HL-60 (cell line): Measurements from ENCODE around the gene RPS13.
"Not testable (repeated sequence)": the region's sequence is repeated elsewhere in the genome, so short reads cannot be mapped to it uniquely, and the experiment has no call there.

ENCODE experiments used
- DNase-seq, 2 experiments: peaks; one replicate each; pipeline ENCODE4 v3.0.0-alpha.2; 2010 to 2020; ENCODE audit warnings: low read depth in 1 of 2, low spot score in 1 of 2
- H3K27ac ChIP-seq: fragments of 250-450 bp; sonication (Bioruptor Pico); replicated peaks from 2 replicates; pipeline ENCODE4 v1.5.1; 2020; ENCODE audit warnings: mild to moderate bottlenecking, moderate library complexity
- H3K27me3 ChIP-seq: fragments of 250-450 bp; sonication (Bioruptor Pico); 2 replicates; pipeline ENCODE4 v1.5.1; 2021; ENCODE audit warnings: mild to moderate bottlenecking, moderate library complexity; ENCODE audit not compliant: insufficient read depth, poor library complexity, severe bottlenecking
- H3K4me3 ChIP-seq: replicated peaks from 2 replicates; pipeline ENCODE4 v1.5.1; 2011; ENCODE audit warnings: mild to moderate bottlenecking, control low read depth, low read length; ENCODE audit not compliant: insufficient read depth
- GABPA ChIP-seq: IDR thresholded peaks from 2 replicates; pipeline ENCODE4 v1.6.1; 2012; ENCODE audit warnings: low read depth
- POLR2AphosphoS5 ChIP-seq: IDR thresholded peaks from 2 replicates; pipeline ENCODE4 v1.6.1; 2012; ENCODE audit warnings: low read depth
- SPI1 ChIP-seq: IDR thresholded peaks from 2 replicates; pipeline ENCODE4 v1.6.1; 2012; ENCODE audit warnings: low read depth, mild to moderate bottlenecking, borderline replicate concordance
- TF ChIP-seq, protein P1 (sequence below): IDR thresholded peaks from 2 replicates; pipeline ENCODE4 v1.6.1; 2012; ENCODE audit warnings: low read depth; ENCODE audit not compliant: insufficient replicate concordance
- TF ChIP-seq, protein P2 (sequence below): IDR thresholded peaks from one replicate; pipeline ENCODE4 v1.5.1; 2011; ENCODE audit warnings: low read length, control low read depth, inconsistent platforms; ENCODE audit not compliant: insufficient read depth

Gene RPS13

DNA sequence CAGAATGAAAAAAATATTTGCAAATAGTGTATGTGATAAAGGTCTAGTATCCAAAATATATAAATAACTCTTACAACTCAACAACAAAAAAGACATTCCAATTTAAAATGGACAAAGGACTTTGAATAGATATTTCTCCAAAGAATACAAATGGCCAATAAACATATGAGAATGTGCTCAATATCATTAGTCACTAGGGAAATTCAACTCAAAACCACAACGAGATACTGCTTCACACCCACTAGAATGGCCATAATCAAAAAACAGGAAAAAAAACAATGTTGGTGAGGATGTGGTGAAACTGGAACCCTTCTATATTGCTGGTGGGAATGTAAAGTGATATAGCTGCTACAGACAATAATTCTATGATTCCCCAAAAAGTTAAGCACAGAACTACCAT is 38.6 kb upstream of the RPS13 start:
- TF ChIP-seq, protein P1, sequence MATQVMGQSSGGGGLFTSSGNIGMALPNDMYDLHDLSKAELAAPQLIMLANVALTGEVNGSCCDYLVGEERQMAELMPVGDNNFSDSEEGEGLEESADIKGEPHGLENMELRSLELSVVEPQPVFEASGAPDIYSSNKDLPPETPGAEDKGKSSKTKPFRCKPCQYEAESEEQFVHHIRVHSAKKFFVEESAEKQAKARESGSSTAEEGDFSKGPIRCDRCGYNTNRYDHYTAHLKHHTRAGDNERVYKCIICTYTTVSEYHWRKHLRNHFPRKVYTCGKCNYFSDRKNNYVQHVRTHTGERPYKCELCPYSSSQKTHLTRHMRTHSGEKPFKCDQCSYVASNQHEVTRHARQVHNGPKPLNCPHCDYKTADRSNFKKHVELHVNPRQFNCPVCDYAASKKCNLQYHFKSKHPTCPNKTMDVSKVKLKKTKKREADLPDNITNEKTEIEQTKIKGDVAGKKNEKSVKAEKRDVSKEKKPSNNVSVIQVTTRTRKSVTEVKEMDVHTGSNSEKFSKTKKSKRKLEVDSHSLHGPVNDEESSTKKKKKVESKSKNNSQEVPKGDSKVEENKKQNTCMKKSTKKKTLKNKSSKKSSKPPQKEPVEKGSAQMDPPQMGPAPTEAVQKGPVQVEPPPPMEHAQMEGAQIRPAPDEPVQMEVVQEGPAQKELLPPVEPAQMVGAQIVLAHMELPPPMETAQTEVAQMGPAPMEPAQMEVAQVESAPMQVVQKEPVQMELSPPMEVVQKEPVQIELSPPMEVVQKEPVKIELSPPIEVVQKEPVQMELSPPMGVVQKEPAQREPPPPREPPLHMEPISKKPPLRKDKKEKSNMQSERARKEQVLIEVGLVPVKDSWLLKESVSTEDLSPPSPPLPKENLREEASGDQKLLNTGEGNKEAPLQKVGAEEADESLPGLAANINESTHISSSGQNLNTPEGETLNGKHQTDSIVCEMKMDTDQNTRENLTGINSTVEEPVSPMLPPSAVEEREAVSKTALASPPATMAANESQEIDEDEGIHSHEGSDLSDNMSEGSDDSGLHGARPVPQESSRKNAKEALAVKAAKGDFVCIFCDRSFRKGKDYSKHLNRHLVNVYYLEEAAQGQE = no peak
- TF ChIP-seq GABPA (no peak), POLR2AphosphoS5 (no peak), SPI1 (no peak)
- TF ChIP-seq, protein P2, sequence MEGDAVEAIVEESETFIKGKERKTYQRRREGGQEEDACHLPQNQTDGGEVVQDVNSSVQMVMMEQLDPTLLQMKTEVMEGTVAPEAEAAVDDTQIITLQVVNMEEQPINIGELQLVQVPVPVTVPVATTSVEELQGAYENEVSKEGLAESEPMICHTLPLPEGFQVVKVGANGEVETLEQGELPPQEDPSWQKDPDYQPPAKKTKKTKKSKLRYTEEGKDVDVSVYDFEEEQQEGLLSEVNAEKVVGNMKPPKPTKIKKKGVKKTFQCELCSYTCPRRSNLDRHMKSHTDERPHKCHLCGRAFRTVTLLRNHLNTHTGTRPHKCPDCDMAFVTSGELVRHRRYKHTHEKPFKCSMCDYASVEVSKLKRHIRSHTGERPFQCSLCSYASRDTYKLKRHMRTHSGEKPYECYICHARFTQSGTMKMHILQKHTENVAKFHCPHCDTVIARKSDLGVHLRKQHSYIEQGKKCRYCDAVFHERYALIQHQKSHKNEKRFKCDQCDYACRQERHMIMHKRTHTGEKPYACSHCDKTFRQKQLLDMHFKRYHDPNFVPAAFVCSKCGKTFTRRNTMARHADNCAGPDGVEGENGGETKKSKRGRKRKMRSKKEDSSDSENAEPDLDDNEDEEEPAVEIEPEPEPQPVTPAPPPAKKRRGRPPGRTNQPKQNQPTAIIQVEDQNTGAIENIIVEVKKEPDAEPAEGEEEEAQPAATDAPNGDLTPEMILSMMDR = no peak
- Histone ChIP-seq H3K4me3 (no peak overlapping the region), H3K27ac (no peak overlapping the region), H3K27me3 (no peaks in the 10 kb centered on the region)
- no peak for DNase-seq

DNA sequence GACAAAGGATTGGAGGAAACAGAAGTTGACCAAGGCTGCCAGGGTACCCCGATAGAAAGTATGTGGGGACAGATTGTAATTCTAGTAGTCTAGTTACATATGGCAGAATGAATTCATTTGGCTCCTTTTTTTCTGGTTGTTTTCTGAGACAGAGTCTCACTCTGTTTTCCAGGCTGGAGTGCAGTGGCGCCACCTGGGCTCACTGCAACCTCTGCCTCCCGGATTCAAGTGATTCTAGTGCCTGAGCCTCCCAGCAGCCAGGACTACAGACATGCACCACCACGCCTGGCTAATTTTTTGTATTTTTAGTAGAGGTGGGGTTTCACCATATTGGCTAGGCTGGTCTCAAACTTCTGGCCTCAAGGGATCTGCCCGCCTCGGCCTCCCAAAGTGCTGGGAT is 30.3 kb upstream of the RPS13 start:
- not testable (repeated sequence) for DNase-seq, H3K4me3 ChIP-seq, H3K27me3 ChIP-seq, H3K27ac ChIP-seq

DNA sequence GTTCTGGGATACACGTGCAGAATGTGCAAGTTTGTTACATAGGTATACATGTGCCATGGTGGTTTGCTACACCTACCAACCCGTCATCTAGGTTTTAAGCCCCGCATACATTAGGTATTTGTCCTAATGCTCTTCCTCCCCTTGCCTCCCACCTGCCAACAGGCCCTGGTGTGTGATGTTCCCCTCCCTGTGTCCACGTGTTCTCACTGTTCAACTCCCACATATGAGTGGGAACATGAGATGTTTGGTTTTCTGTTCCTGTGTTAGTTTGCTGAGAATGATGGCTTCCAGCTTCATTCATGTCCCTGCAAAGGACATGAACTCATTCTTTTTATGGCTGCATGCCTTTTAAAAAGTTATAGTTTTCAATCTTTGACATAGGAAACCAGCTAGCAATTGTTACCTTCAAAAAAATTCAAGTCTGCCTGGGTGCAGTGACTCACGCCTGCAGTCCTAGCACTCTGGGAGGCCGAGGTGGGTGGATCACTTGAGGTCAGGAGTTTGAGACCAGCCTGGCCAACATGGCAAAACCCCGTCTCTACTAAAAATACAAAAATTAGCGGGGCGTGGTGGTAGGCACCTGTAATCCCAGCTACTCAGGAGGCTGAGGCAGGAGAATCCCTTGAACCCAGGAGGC is 28.1 kb upstream of the RPS13 start:
- not testable (repeated sequence) for H3K27me3 ChIP-seq, H3K4me3 ChIP-seq, DNase-seq, H3K27ac ChIP-seq

DNA sequence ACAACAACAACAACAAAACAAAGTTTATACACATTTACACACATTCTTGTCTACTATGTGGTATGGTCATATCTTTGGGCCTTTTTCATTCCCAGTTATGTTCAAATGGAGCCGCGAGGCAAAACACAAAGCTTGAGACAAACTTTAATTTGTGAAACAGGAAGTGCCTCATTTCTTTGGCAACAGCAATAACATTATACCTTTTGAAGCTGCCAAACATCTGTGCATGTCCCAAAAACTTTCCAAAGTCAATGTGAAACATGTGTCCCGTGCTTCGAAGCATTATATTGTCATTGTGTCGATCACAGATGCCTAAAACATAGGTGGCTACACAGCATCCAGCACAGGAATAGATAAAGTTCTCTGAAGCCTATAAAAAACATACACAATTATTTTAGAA is 25.0 kb upstream of the RPS13 start:
- TF ChIP-seq, protein P1 = no peak
- no peak for TF ChIP-seq GABPA
- no peak for TF ChIP-seq POLR2AphosphoS5
- peak; percentile 70; the same call in 1 of the 2 replicates for TF ChIP-seq SPI1
- TF ChIP-seq, protein P2 = no peak
- Histone ChIP-seq H3K4me3 (no peak overlapping the region), H3K27ac (no peak overlapping the region), H3K27me3 (no peaks in the 10 kb centered on the region)
- no peak for DNase-seq

DNA sequence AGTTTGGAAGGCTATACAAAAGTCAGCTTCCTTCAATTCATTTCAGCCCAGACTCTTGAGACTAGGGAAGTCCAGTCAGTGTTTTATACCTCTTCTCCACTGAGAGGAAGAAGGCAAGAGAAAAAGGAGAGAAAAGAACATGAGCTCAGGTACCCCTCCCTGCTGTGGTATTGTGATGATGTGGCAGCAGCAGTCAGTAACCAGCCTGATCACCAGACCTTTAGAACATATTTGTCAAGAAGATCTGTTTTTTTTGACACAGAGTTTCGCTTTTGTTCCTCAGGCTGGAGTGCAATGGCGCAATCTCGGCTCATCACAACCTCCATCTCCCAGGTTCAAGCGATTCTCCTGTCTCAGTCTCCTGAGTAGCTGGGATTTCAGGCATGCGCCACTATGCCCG is 21.2 kb upstream of the RPS13 start:
- H3K27me3 ChIP-seq = no peaks in the 10 kb centered on the region
- TF ChIP-seq GABPA = no peak
- DNase-seq = no peak
- no peak overlapping the region for H3K4me3 ChIP-seq
- no peak overlapping the region for H3K27ac ChIP-seq
